GM08714 (cell line): ENCODE measurements around the gene PEAK3.

Experiments
- H3K4me3 ChIP-seq: fragments of 200-500 bp; sonication (Bioruptor generic); 2 replicates; pipeline ENCODE4 v1.5.1; 2014; ENCODE audit warnings: mild to moderate bottlenecking, low read length, inconsistent platforms
- ZNF274 ChIP-seq: IDR thresholded peaks from 2 replicates; pipeline ENCODE4 v1.6.1; 2012; ENCODE audit warnings: mild to moderate bottlenecking, low read depth, low read length

PEAK3 gene

GRCh38 chr19:2248136-2249009, 33.6 kb downstream of the PEAK3 start:
- TF ChIP-seq ZNF274: no peak
- H3K4me3 ChIP-seq: no peak overlapping the region

- TF ChIP-seq ZNF274: no peak
- no peak overlapping the region for H3K4me3 ChIP-seq
These were observed 34.4 kb downstream of the PEAK3 start for GRCh38 chr19:2247433-2248101.

- H3K4me3 ChIP-seq: no peak overlapping the region
- no peak for TF ChIP-seq ZNF274
These were observed 35.1 kb downstream of the PEAK3 start for GRCh38 chr19:2246801-2247361.

GRCh38 chr19:2246014-2246620, 35.9 kb downstream of the PEAK3 start:
- TF ChIP-seq ZNF274: no peak
- H3K4me3 ChIP-seq: no peak overlapping the region

GRCh38 chr19:2245273-2245672, 36.7 kb downstream of the PEAK3 start:
- TF ChIP-seq ZNF274: no peak
- no peak overlapping the region for H3K4me3 ChIP-seq

- no peak for TF ChIP-seq ZNF274
- no peak overlapping the region for H3K4me3 ChIP-seq
These were observed 37.5 kb downstream of the PEAK3 start for GRCh38 chr19:2244486-2244885.

- no peak overlapping the region for H3K4me3 ChIP-seq
- no peak for TF ChIP-seq ZNF274
These were observed 37.9 kb downstream of the PEAK3 start for GRCh38 chr19:2244125-2244411.

GRCh38 chr19:2243274-2244124, 38.5 kb downstream of the PEAK3 start:
- no peak overlapping the region for H3K4me3 ChIP-seq
- TF ChIP-seq ZNF274: no peak

GRCh38 chr19:2242816-2243215, 39.2 kb downstream of the PEAK3 start:
- TF ChIP-seq ZNF274: no peak
- H3K4me3 ChIP-seq: no peak overlapping the region

GRCh38 chr19:2242092-2242537, 39.9 kb downstream of the PEAK3 start:
- no peak overlapping the region for H3K4me3 ChIP-seq
- TF ChIP-seq ZNF274: no peak

GRCh38 chr19:2240881-2241760, 40.9 kb downstream of the PEAK3 start:
- no peak overlapping the region for H3K4me3 ChIP-seq
- no peak for TF ChIP-seq ZNF274

- H3K4me3 ChIP-seq: peak overlapping the region; percentile 37; the same call in 1 of the 2 replicates
- TF ChIP-seq ZNF274: no peak
These were observed 41.9 kb downstream of the PEAK3 start for GRCh38 chr19:2239771-2240770.
